Bone marrow (tissue), 2 donors: ENCODE results near the gene DYNAP.

Source experiments
- DNase-seq, 2 donors: peaks; one replicate each; lab custom pipeline; 2025; lab: John Stamatoyannopoulos, UW

The DYNAP gene

GRCh38 chr18:54590945-54591344 is at the start of gene DYNAP:
DYNAP (plus strand) TSS chr18:54591245; CDS start chr18:54591283, 38 bp downstream.
- DNase-seq = no peak

DNA sequence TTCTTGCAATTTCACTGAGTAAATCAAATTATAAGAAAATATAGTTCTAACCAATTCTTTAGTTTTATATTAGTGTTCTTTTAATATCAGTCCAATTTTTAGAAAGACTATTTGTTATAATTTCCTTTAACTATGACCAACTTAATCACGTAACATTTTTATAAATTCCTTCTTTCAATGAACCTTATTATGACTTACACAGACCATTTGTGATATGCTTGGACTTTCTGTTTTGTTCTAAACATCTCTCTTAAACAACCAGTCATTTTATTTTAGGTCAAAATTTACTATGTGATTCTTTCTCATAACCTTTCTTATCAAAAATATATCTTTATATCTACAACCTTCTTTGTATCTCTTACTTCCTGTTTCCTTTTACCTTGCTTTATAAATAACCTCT is 39.5 kb upstream of the DYNAP start:
- no peak for DNase-seq

DNA sequence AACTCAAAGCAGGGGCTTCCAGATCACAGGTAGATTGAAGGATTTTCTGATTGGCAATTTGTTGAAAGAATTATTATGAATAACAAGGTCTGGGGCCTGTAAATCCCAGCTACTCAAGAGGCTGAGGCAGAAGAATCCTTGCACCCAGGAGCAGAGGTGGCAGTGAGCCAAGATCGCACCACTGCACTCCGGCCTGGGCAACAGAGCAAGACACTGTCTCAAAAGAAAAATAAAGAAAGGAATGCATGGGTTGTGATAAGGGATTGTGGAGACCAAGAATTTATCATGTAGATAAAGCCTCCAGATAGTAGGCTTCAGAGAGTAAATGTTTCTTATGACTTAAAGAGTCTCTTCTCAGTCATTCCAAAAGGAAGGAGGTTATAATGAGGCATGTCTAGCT is 35.8 kb upstream of the DYNAP start:
- no peak for DNase-seq

- DNase-seq = no peak
These were observed 35.0 kb upstream of the DYNAP start for GRCh38 chr18:54555996-54556395.

- DNase-seq = no peak
These were observed 33.1 kb upstream of the DYNAP start for GRCh38 chr18:54557958-54558357.

DNA sequence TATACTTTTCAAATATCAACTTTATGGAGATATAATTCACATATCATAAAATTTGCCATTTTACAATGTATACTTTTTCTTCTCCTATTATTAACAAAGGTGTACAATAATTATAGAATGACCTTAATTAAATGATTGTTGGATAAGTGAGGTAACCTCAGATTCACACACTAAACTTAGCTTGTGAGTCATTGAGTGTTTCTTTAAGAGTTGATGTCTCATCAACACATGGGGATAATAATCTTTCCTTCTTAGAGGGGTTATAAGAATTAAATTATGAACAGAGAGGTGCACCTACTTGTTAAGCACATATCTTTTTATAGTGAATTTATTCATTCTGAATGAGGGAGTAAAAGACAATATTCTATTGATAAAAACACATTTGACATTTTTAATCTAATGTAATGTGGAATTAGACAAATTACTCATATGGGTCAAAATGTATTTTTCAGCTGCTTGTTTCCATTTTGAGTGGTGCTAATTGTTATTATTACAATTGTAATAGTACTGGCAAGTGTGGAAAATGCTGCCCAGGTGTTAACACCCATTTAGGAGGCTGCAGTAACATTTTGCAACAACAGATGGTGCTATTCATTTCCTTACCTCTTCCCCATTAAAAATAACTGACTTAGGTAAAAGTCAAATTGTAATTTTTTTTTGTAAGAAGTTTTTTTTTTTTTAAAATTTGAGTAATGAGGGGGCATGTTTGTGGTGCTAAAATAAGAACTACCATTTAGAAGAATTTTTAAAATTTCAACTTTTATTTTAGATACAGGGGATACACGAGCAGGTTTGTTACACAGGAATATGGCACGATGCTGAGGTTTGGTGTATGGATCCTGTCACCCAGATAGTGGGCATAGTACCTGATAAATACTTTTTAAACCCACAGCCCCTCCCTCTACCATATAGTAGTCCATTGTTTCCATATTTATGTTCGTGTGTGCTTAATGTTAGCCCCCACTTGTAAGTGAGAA is 32.1 kb upstream of the DYNAP start:
- no peak for DNase-seq

DNA sequence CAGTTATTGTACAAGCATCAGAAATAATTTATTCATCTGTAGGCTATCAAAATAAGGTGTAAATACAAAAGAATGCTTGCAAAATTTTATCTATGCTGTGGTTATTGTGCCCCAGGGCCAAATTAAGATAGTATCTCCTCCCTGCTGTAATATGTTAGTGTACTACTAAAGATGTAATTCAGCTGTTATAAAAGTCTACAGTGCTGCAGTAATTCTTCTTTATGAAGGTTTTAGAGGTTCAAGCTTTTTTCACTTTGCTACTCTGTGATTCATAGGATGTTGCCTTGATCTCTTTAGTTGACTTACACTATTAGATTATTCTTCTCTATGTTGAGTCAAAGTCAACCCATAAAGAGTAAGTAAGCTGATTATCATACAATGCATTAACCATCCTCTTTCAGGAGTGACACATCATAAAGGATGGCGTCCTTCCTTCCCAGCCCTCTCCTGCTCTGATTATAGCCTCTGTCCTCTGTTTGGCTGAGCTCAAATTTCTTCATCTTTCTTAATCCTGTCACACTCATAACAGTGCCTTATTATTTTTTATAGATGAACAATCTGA is 29.3 kb upstream of the DYNAP start:
- no peak for DNase-seq

- DNase-seq = no peak
These were observed 10.8 kb upstream of the DYNAP start for GRCh38 chr18:54580202-54580729.

DNA sequence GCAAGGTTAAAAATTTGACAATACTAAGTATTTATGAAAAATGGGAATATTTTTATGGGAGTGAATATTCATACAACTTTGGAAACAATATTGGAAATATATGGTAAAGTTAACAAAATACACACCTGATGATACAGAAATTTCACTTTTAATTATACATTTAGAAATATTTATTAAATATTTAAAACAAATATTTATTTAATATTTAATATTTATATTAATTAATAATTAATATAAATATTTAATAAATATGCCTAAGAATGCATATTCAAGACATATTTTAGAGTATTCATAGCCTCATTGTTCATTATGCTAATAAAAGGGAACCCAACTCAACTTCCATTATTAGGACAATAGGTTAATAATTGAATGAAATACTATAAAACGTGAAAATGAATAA is 7.0 kb upstream of the DYNAP start:
- no peak for DNase-seq

GRCh38 chr18:54585743-54586142 is 5.3 kb upstream of the DYNAP start:
- DNase-seq = no peak

DNA sequence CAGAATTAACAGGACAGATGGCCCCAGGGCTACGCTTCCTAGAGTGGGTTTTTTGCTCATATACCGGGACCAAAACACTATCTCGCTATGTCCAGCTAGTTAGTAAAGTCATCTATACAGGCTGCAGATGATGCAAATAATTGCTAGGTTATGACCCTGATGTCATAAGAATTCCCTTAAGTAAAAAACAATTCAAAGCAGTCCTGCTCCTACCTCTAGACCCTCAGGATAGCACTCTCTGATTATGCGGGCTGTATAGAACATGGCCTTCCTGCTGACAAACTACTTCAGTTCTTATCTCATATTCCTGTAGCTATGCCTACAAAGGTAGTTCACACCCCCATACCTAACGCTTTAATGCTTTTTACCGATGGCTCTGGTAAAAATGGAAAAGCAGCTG is 13.2 kb downstream of the DYNAP start:
- no peak for DNase-seq

DNA sequence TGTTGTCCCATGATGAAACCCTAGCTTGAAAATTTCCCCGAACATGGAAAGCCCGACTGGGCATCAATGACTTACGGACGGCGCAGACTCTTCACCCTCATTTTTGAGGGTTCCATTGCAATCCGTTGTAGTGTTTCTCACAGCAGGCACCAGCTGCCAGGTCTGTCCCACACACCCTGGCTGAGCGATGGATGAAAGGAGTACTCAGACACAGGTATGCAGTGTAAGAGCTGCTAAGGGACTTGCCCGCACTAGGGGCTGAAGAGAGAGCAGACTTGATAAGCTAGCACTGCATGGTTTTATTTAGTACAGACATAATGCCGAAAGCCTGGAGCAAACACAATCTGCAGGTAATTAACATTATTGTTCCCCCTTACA is 15.8 kb downstream of the DYNAP start:
- no peak for DNase-seq

GRCh38 chr18:54607213-54608027 is 16.4 kb downstream of the DYNAP start:
- DNase-seq = no peak

DNA sequence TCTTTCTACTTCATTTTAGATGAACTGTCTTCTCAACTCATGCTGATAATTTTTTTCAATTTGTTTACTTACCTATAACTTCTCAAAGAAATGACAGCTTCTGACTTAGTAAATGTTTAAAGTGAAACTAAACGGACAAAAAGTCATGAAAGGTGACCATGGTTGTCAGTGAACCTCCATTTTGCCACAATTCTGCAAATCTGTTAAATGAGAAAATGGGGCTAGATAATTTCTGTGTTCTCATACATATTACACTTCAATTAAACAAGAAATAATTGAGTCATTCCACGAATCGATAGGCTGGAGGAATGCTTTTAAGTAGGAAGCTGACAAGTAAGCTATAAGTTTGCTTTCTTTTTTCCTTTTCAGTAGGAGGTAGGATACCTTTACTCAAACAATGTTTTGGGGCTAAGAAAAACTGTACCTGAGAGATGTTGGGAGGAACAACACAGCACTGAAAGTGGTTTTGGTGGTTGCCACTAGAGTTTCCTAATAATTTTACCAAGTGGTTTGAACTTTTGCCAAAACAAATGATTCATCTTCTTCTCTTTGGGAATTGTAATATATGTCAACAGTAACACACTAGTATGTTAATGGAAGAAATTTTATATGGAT is 17.1 kb downstream of the DYNAP start:
- DNase-seq = no peak

- no peak for DNase-seq
These were observed 20.8 kb downstream of the DYNAP start for GRCh38 chr18:54611816-54612215.

- DNase-seq = no peak
These were observed 21.2 kb downstream of the DYNAP start for GRCh38 chr18:54612237-54612636.

- no peak for DNase-seq
These were observed 22.1 kb downstream of the DYNAP start for GRCh38 chr18:54613174-54613573.

DNA sequence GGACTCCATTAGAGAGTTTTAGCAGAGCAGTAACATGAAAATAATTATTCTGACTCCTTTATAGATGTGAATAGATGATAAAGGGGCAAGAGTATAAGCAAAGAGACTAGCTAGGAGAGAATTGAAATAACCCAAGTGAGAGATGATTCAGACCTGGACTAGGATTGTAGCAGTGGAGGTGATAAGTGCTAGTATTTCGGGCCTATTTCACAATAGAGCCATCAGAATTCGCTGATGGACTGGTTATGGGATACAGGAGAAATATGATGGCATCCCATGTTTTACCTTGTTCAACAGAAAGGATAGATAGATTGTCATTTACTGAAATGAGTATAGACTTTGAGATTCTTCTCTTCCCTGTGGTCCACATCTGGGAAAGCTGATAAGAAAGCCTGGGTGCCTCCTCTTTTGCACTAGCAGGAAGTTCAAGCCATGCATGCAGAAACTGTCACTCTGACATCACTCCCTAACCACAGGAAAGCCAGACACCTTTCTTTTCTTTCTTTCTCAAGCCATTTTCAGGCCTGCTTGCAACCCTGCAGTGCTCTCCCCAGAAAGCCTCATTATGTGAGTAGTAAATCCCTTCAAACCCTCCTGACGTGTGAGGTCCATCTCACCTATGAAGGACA is 25.3 kb downstream of the DYNAP start:
- DNase-seq = no peak

DNA sequence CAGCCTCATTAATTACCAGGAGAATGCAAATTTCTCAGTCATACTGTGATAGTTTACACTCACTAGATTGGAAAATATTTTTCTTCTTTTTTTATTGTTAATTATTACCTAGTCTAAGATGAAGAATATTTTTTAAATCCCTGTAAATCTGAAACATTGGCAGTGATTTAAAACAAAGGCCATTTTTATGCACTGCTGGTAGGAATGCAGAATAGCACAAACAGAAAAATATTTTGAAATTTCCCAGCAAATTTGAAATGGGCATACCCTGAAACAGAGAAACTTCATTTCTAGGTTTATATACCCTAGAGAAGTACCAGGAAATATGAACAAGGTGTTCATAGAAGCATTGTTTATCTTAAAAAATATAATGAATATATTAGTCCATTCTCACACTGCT is 31.0 kb downstream of the DYNAP start:
- DNase-seq = no peak

DNA sequence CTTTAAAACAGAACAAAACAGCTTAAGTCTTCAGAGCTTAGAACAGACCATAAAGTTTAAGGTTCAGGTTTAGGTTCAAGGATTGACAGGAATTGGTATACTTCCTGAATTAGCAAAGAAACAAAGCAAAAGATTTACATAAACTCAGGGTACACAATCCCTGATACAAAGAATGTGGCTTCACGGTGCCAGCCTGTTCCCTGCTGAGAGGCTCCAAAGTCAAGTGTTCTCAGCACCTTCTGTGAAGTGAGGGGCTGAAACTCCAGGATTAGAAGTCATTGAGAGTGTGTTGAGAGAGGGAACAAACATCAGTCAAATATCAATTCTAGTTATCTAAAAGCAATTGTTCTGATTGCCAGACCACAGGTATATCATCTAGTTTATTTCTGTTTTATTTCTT is 35.7 kb downstream of the DYNAP start:
- no peak for DNase-seq

DNA sequence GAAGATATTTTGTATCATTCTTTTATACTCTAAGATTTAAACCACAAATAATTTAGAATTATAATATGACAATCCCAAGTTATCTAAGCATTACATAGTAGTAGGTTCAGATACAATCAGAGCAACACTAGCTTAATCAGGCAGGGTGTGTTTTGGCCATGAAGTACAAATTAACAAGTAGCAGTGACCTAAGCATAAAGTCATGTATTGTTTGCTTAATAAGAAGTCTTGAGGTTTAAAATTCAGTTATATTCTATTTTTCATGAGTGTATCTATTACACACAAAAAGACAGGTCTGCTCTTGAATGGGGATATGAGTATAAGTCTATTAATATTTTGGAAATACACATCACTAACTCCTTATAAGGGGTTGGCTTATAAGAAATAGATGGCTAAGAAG is 39.9 kb downstream of the DYNAP start:
- no peak for DNase-seq

- DNase-seq = no peak
These were observed 45.2 kb downstream of the DYNAP start for GRCh38 chr18:54636217-54636616.
